RPMI7951 (cell line): ENCODE data around the gene DPAGT1. TPM values are rescaled to one million over a fixed set of nuclear protein-coding genes. Genes with fewer than 3 reads are reported as not detected.
A peak's percentile ranks its signal among the peaks of the same experiment; 100 is the strongest.

Source experiments
- DNase-seq: peaks from one replicate; pipeline ENCODE4 v3.0.0-alpha.2; 2012; ENCODE audit warnings: low read depth
- total RNA-seq: library from RNA; depleted of rRNA; stranded (reverse); fragments of >200 nt; shearing (Covaris generic); gene quantifications from 2 replicates; pipeline ENCODE4 v1.2.3, GENCODE V29; 2014; rRNA removed

DPAGT1 gene
- total RNA-seq, 1 experiment from 2014 or later, result 44.0 TPM

DNA sequence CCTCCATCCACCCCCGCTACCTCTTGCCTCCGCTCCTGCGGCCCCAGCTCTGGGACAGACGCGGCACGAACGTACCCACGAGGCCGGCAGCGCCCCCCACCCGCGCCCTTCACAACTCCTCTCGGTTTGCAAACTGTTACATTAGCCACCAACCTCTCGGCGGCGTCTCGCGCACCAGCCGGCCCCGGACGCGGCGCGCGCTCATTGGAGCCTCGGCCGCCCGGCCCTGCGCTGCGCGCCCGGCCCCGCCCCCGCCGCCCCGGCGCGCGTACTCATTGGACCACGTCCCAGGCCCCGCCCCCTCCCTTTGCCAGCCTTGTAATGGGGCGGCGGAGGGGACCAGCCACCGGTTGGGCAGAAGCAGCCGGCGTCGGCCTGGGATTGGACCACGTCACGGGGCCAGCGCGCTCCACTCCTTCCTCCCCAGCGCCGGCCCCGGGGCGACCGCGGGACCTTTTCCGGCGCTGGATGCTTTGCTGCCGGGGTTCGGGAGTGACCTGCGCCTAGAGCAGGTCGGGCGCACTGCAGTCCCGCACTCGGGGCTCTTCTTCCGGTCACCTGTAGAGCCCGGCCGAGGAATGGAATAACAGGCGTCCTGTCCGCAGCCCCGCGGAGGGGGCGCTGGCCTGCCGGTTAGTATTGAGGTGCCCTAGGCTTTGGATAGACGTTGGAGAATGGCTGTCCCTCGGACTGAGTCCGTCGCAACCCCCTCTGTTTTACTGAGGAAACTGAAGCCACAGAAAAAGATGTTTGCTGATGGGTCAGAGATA, 44.5 kb downstream of the DPAGT1 start, which contains the start of gene HYOU1:
Gene HYOU1 (minus strand): TSS at position 206 of the 770 bp plus-strand sequence. CDS start 1,045 bp downstream, outside the sequence.
- DNase-seq, result peak; percentile 96

DNA sequence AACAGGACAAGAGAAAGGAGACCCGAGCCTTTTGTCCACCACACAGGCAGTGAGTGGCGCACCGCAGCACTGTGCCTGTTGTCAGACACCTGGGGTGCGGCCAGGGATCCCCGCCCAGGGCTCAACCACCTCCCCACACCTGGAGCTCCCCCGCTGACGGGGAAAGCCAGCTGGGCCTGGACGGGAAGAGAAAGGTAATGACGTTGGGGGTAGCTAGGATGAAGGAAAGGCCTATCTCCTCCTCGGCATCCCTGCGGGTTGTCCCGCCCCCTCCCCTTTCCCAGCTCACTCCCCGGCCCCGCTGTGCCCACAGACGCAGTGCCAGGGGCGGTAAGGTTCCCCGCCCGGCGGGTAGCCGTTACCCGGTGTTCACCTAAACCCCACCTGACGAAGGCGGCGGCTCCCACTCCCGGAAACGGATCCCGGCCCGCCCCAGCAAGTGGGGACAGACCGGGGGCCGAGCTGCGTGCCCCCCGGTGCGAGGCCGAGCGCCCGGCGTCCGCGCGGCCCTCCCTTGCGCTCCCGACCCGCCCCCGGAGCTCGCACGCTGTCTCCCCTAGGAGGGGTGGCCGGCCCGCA, 45.1 kb downstream of the DPAGT1 start:
- no peak for DNase-seq

GRCh38 chr11:119055901-119056300, 45.8 kb downstream of the DPAGT1 start:
- DNase-seq, result peak; percentile 57

DNA sequence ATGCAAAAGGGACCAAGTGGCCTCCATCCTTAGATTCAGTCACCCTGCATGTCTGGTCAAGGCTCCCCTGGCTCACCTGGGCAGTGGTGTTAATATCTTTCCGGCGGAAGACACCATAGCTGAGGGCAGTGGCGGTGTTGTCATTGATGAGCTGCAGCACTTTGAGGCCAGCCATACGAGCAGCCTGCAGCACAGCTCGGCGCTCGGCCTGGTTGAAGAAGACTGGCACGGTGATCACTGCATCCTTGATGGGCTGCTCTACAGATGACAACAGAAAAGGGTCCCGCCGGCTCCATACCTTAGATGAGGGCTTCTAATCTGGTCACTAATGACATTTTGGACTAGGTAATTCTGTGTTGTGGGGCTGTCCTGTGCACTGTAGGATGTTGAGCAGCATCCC, 47.2 kb downstream of the DPAGT1 start:
- no peak for DNase-seq

GRCh38 chr11:119052163-119052814, 49.4 kb downstream of the DPAGT1 start:
- no peak for DNase-seq

DNA sequence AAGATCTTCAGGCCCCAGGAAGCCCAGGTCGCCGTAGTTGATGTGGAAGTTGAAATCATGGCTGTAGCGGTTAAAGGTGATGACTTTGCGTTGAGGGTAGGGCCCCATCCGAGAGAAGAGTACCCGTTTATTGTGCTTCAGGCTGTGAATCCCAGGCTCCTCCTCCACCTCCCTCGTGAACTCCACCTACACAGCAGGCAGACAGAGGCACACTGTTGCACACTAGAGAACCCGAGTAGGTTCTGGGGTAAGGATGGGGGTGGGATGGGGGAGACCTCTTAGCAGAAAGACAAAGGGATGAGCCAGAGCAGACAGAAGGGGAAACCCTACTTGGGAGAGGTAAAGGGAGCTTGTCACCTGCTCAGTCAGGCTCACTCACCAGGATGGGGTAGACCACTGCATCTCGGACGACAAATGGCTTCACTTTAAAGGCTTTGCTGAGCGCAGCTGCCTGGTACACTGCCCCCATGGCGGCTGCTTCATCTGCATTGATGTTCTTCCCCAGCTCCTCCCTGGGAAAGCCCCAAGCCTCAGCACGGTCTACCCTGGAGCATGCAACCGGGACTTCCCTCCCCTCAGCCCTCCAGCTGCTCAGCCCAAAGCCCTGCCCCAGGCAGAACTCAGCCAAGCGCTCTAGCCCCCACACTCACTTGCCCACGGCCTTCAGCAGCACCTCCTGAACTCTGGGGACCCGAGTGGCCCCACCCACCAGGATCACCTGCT, 50.1 kb downstream of the DPAGT1 start:
- DNase-seq, result no peak

DNA sequence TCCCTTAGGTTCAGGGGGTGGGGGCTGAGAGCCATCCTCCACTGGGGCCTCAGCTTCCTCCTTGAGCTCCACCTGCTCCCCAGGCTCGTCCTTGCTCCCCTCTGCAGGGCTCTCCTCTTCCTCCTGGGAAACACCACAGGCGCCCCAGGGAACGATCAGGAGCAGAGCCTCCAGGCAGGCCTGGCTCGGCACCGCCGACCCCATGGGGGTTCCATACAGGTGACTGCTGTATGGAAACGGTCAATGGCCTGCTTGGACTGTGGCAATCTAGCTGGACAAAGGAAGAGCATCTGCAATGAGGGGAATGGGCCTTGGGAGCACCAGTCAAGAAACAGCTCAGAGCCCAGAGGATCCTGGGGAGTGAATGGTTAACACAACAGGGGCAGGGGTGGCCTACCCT, 52.6 kb downstream of the DPAGT1 start:
- no peak for DNase-seq

DNA sequence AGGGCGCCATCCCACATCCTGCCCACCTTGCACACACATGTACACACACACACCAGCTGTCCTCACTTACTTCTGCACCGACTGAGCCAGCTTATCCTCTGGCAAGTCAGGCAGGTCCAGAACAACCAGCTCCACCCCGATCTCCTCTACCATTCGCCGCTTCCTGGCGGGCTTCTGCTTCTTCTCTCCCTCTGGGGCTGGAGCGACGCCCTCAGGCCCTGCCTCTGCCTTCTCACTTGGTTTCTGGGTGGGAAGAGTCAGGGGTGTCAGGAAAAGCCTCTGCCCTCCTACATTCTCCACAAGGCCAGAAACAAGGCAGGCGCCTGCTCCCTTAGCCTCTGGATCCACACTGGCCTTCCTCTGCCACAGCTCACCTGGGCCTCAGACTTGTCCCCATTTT, 53.0 kb downstream of the DPAGT1 start:
- DNase-seq, result no peak

GRCh38 chr11:119047205-119047604, 54.4 kb downstream of the DPAGT1 start:
- DNase-seq, result no peak

Other genes with a start within 250 kb of the DPAGT1 start
- not detected in 2 replicates for gene CXCR5, start 218.0 kb downstream of the DPAGT1 start, total RNA-seq
- gene BCL9L, start 175.9 kb downstream of the DPAGT1 start, total RNA-seq, result 11.1 and 13.8 TPM in 2 replicates
- not detected in 2 replicates for gene UPK2, start 145.6 kb downstream of the DPAGT1 start, total RNA-seq
- not detected in 2 replicates for gene FOXR1, start 130.1 kb downstream of the DPAGT1 start, total RNA-seq
- gene CENATAC, start 103.7 kb downstream of the DPAGT1 start, total RNA-seq, result 7.2 and 8.1 TPM in 2 replicates
- 2,312 and 2,810 TPM in 2 replicates for gene RPS25, start 83.5 kb downstream of the DPAGT1 start, total RNA-seq
- gene TRAPPC4, start 83.1 kb downstream of the DPAGT1 start, total RNA-seq, result 135 and 150 TPM in 2 replicates
- 18.6 and 19.7 TPM in 2 replicates for gene SLC37A4, start 71.0 kb downstream of the DPAGT1 start, total RNA-seq
- 106 and 115 TPM in 2 replicates for gene HYOU1, start 44.6 kb downstream of the DPAGT1 start, total RNA-seq
- 19.1 and 24.6 TPM in 2 replicates for gene VPS11, start 34.0 kb downstream of the DPAGT1 start, total RNA-seq
- 14.3 and 17.1 TPM in 2 replicates for gene HMBS, start 17.0 kb downstream of the DPAGT1 start, total RNA-seq
- 3.2 and 4.8 TPM in 2 replicates for gene C2CD2L, start 5.5 kb upstream of the DPAGT1 start, total RNA-seq
- 13.2 and 16.5 TPM in 2 replicates for gene HINFP, start 19.7 kb upstream of the DPAGT1 start, total RNA-seq
- 0.20 and 0.24 TPM in 2 replicates for gene ABCG4, start 47.2 kb upstream of the DPAGT1 start, total RNA-seq
- gene NLRX1, start 66.9 kb upstream of the DPAGT1 start, total RNA-seq, result 4.9 and 5.6 TPM in 2 replicates
- gene NHERF4, start 83.6 kb upstream of the DPAGT1 start, total RNA-seq, result not detected in 2 replicates
- 12.7 and 14.1 TPM in 2 replicates for gene CBL, start 104.5 kb upstream of the DPAGT1 start, total RNA-seq
- 57.2 and 91.7 TPM in 2 replicates for gene MCAM, start 215.3 kb upstream of the DPAGT1 start, total RNA-seq
- 9.0 and 9.1 TPM in 2 replicates for gene RNF26, start 232.7 kb upstream of the DPAGT1 start, total RNA-seq
- 2.3 and 4.4 TPM in 2 replicates for gene C1QTNF5, start 239.0 kb upstream of the DPAGT1 start, total RNA-seq
- gene MFRP, start 244.9 kb upstream of the DPAGT1 start, total RNA-seq, result not detected in 2 replicates